C4-2B (cell line): ENCODE measurements around the gene LMF1.

Experiments
- ZFX ChIP-seq: fragments of 450-650 bp; IDR thresholded peaks from 2 replicates; pipeline ENCODE4 v1.6.1; 2017
- TF ChIP-seq, protein P1 (sequence below): fragments of 450-650 bp; conservative IDR thresholded peaks from 2 replicates; pipeline ENCODE4 v1.5.1; 2017; ENCODE audit warnings: mild to moderate bottlenecking

DNA sequence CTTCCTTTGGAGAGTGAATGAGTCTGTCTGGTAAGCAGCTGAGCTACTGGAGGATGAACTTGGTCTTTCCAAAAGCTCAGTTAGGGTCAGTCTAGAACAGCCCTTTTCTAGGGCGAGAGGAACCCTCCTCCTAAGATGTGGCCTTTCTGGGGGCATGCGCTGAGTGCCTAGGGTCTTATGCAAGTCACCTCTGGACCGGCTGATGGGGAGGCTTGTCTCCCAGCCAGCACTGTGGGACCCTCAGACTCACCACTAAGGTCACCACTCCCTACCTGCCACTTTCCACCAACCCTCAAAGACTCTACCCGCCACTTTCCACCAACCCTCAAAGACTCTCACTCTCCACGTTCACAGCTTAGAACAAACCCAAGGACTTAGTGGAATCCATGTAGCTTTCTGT, 26.8 kb downstream of the LMF1 start:
- TF ChIP-seq, protein P1, sequence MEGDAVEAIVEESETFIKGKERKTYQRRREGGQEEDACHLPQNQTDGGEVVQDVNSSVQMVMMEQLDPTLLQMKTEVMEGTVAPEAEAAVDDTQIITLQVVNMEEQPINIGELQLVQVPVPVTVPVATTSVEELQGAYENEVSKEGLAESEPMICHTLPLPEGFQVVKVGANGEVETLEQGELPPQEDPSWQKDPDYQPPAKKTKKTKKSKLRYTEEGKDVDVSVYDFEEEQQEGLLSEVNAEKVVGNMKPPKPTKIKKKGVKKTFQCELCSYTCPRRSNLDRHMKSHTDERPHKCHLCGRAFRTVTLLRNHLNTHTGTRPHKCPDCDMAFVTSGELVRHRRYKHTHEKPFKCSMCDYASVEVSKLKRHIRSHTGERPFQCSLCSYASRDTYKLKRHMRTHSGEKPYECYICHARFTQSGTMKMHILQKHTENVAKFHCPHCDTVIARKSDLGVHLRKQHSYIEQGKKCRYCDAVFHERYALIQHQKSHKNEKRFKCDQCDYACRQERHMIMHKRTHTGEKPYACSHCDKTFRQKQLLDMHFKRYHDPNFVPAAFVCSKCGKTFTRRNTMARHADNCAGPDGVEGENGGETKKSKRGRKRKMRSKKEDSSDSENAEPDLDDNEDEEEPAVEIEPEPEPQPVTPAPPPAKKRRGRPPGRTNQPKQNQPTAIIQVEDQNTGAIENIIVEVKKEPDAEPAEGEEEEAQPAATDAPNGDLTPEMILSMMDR, result no peak
- TF ChIP-seq ZFX, result no peak
